ENCODE results near the gene HOXA2.
A peak's percentile ranks its signal among the peaks of the same experiment; 100 is the strongest.

Gene HOXA2

DNA sequence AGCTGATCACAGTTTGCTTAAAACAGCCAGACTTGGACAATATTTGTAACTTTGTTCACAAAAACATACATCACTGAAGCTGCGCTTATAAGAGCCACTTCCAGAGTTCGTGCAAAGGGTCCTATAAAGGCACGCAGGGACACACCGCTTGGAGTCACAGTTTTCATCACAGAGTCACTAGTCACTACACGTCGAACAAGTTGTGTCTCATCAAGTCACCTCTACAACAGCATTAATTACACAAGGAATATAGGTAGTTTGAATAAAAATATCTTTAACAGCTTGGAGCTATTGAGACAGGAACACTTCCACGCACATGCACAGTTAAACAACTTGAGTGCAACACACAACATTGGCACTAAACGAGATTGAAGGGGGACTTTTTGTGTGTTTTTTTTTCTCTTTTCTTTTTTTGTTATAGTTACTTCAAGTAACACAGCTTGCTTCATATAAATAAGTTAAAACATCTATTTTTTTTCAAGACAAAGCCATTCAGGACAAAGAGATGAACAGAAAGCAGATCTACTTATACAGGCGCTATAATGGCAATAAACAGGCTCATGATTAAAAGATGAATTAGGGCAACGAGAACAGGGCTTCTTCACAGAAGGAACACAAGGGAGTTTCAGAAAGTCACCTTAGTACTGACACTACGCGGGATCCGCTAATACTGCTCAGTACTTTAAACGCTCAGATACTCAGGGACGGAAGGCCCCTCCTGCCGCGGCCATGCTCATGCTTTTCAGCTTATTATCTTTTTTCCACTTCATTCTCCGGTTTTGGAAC lies 38.8 kb upstream of the HOXA2 start:
- no peak for DNase-seq (ENCODE audit: low read depth in 2 of 2)

DNA sequence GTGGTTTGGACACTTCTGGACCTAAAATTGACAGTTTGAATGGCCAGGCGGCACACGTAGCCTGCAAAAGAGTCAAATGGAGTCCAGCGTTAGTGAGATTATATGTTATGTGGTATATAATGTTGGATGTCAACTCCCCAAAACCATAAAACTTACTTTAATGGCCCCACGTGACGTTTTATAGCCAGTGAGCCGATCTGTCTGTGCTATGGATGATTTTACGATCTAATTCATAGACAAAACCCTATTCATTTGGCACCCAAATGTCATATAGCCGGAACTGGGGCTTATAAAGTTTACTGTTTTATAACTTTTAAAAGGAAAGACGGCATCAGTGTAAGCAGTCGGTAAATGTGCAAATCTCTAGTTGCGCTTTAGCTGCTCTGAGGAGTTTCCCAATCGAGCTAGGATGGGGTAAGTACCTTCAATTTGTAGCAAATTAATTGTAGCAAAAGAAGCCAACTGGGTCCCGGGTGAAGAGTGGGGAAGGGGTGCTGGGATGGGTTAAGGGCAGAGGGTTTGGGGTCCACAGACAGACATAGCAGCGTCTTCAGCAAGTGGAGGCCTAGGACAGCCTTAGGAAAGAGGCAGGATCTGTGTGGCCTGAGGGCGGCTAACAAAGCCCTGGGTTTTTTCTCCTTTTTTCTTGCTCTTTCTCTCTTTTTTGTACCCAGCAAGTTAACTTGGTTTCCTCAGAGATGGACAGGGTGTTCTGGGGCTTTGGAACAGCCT lies 37.8 kb upstream of the HOXA2 start:
- no peak for DNase-seq (ENCODE audit: low read depth in 2 of 2)

DNA sequence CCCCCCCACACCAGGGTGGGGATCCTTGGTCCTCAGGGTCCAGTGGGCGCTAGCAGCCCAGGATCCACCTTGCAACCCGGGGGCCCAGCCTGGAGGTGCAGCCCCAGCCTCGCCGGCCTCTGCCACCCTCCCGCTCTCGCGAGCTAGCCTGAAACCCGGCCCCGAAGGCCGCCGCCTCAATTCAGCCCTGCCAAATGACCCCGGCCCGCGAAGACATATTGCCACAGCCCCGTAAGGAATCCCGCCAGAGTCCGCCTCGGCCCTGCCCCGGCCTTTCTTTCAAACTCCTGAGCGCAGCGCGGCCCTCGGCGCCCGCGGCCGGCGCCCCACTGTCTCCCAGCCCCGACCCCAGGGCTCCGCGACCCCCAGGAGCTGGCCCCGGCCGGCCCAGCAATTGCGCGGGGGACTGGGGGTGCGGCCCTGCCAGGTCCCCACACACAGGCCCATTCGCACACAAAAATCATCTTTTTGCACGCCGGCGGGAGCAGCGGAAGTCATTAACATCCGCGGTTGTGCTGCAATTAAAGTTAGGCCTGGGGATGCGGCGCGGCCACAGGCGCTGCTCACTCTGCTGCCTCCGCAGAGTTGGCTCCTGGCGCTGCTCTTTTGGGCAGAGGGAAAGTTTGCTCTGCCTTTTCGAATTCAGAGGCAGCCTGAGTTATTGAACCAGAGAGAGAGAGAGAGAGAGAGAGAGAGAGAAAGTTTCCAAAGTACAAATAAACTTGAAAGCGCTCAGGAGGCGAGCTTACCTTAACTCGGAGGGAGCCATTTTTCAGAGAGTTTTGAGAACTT lies 37.0 kb upstream of the HOXA2 start:
- DNase-seq (ENCODE audit: low read depth in 2 of 2), result no peak

DNA sequence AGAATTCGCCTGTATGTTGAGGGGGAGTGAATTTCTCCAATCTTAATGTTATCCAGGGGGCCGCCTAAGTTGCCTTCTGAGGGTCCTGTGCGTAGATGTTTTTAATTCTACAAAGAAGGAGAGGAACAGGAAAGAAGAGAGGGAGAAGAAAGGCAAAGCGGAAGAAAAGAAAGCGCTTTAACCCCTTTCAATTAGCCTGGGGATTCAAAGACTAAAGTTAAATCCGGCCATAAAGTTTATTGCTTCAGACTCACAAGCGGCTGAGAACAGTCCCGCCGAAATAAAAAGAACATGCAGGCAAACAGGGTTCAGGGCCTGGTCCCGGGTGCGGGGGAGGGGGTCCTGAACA lies 36.5 kb upstream of the HOXA2 start:
- DNase-seq (ENCODE audit: low read depth in 2 of 2), result no peak

DNA sequence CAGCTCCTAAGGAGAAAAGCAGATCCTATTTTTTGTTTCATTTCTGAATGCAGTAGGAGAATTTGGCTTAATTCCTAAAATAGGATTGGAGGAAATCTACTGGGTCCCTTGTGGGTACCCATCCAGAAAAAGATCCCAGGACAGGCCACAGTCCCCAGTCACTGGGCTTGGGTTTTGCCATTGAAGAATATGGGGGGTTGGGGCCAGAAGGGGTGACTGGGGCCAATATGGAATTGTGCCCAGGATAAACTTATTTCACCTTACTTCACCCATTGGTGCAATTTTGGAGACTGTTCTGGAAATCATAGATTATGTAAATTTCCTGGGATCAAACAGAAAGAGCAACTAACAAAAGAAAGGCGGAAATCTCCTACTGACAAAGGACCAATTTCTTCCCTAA lies 36.0 kb upstream of the HOXA2 start:
- no peak for DNase-seq (ENCODE audit: low read depth in 2 of 2)

DNA sequence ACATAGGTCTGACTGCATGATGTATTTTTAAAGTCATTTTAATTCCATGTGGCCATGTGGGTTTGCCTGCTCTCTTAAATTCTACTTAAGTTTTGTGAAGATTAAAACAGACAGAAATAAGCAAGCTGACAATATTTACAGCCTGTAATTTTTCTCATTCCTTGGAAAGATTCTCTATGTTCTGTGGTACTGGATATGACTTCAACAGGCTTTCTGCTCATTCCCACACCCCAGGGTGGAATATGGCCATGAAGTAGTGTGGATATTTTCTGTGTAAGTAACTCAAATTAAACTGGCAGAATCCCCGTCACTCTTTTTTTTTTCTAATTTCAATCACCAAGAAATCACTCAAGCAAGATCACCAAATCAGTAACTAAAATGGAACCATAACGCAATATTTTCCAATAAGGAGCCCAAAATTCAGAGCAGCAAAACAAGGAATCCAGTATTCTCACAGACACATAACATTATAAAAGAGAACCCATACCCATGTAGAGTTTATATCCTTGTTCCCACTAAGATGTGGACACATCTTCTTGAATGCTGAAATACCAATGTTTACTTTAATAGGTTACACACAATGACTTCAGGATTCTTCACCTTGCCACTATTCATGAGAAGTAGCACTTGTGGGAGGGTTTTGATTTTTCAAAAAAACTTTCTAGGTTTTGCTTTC lies 35.3 kb upstream of the HOXA2 start:
- DNase-seq (ENCODE audit: low read depth in 2 of 2), result no peak

DNA sequence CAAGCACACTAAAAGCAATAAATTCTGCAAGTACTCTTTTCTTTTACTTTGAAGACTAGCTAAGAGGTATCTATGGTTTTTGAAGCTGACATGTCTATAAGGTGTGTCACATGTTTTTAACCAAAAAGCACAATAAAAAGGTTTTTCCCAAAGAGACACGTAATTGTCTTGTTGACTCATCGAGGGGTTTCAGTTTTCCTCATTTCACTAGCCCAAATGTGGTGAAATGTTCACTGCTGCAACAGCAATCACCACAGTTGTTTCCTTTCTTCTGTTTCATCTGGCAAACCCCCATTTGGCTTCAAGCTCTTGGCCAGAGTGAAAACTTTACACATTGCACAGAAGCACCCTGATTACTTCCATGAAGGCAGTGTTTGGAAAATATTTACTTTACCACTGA lies 31.9 kb upstream of the HOXA2 start:
- peak; percentile 74 to 80 for DNase-seq (ENCODE audit: low read depth in 2 of 2)

DNA sequence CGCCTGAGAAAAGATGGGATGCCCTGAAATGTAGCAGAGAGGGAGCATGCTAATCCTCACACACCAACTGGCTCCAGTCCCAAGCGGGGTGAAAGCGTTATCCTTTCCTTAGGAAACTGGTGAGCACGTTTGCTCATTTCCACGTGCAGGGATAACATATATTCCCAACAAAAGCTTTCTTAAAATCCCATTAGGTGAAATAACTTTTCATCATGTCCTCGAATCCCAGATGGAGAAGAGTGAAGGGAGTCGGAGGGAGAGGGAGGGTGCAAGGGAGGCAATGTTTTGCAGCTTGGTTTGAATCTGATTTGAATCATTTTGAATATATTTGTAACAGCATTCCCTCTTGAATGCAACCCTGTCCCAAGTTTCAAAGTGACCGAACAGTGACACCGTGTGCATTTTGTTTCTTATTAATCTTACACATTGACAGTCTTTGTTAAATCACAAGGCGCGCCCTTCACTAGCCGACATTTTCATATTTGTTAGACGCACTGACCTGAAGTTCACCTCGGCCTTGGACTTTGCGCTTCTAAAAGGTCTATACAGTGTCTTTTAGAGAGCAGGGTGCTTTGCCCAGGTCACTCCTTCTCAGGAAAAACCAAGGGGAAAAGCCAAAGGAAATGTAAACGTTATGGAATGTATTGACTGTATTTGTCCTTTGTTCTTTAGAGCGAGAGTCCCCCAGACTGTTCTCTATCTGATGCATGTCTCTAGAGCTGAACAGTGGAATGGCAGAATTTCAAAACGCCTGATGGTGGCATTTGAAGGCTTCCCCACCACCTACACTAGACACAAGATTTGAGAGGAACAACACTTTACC lies 31.1 kb upstream of the HOXA2 start:
- no peak for DNase-seq (ENCODE audit: low read depth in 2 of 2)

DNA sequence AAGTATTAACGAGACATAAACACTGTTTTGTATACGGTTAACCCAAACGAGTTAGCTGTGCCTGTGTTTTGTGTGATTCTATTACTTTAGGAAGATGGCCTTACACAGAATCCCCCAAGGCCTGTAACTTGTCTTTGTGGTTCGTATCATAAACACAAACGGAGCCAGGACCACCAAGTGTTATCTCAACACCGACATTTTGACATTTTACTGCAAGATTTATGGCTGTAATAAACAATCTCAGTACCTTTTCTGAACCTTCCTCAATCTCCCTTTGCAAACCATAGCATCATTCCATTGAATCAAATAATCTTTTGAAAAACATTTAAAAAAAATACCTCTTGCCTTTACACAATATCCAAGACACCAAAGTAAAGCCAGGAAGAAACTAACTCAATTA lies 30.5 kb upstream of the HOXA2 start:
- DNase-seq (ENCODE audit: low read depth in 2 of 2), result no peak

DNA sequence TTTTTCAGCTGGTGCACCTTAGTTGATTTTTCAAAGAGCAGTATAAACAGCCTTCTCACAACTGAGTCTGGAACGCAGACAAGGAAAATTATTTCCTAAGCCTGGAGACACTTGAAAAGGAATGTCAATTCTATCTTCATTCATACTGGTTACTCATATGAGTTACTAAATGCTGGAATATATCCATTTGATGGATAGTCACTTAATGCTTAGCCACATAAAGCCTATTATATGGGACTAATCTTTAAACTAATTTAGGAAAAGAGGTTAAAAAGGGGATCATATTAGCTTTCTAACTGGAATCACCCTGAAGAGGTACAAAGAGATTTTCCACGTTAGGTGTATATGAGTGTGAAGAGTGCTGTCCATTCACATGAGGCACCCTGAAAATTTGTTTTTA lies 29.7 kb upstream of the HOXA2 start:
- no peak for DNase-seq (ENCODE audit: low read depth in 2 of 2)

DNA sequence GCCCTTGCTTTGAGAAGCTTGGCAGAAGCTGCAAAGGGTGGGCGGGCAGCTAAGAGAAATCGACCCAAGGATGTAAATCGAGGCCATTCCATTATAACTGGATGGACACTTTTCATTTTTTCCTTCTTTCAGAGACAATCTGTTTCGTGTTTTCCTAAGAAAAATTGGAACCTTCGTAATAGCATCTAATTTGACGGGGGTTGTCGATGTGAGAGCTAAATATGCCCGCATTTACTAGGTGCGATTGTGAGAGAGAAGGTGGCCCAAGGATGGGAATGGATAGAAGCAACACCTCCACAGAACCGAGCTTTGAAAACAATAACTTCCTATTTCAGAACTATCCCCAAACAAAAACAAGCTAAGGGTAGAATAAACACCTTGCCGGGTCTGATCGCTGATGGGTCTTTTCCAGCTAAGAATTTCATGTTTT lies 28.9 kb upstream of the HOXA2 start:
- DNase-seq (ENCODE audit: low read depth in 2 of 2), result no peak

DNA sequence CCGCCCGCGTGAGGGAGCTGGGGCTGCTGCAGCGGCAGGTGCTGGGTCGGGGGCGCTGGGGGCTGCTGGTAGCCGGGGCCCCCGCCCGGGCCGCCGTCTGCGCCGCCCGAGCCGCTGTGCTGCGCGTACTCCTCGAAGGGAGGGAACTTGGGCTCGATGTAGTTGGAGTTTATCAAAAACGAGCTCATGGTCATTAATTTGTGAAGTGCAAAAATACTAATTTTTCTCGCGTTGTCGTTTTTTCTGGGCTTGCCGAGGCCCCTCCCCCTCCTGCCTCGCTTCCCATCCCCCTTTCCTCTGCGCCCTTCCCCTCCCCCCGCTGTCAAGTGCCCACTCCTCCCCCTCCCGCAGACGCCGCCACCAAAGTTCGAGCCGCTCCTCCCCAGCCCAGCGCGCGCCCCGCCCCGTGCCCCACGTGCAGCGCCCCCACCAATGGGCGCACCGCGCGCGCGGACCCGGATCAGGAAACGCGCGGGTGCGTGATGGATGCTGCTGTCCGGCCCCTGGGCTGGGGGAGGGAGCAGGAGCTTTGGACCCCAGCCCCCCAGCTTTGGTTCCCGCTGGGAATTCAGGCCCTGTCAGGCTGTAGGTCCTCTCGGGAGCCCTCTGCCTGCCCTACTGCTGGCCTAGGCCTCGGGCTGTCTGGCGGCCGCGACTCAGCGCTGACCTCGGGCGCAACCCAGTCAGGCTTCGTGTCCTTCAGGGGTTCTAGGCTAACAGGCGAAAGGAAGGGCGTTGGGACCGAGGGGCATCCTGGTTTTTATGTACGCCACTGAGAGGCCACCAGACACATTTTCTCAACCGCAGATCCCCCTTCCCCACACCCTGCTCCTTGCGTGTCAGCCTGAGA lies 28.3 kb upstream of the HOXA2 start, which contains the start of gene HOXA4:
HOXA4 (minus strand) TSS at position 218 of the 850 bp plus-strand sequence; CDS start at position 194, 24 bp downstream.
- peak; percentile 69 to 71 for DNase-seq (ENCODE audit: low read depth in 2 of 2)

DNA sequence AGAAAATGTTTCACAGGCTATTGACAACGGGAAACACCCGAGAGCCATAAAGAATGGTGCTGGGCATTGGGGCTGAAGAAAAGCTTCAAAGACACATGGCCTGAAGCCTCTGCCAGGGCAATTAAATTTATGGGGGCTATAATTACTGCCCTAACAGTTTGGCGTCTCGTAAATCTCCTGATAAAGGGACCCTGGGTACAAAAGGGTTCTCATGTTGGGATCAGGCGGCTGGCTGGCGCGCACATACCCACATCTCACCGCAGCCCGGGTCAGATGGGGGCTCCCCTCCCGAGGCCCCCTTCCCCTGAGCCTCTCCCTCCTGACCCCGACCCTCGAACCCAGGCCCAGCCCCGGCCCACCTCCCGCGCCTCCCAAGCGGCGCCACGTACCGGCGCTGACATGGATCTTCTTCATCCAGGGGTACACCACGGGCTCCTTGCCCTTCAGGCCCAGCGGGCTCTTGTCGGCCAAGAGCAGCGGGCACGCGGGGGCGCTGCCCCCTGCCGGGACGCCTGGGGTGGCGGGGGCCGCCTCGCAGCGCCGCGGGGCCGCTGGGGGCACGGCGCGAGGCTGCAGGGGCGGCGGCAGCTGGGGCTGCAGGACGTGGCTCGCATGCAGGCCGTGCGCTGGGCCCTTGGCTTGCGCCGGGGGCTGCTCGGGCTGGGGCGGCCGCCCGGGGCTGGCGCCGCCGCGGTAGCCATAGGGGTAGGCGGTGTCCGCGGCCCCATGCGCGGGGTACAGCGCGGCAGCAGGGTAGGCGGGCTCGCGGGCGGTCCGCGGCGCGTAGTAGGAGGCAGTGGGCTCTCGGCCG lies 27.5 kb upstream of the HOXA2 start:
- DNase-seq (ENCODE audit: low read depth in 2 of 2), result no peak

DNA sequence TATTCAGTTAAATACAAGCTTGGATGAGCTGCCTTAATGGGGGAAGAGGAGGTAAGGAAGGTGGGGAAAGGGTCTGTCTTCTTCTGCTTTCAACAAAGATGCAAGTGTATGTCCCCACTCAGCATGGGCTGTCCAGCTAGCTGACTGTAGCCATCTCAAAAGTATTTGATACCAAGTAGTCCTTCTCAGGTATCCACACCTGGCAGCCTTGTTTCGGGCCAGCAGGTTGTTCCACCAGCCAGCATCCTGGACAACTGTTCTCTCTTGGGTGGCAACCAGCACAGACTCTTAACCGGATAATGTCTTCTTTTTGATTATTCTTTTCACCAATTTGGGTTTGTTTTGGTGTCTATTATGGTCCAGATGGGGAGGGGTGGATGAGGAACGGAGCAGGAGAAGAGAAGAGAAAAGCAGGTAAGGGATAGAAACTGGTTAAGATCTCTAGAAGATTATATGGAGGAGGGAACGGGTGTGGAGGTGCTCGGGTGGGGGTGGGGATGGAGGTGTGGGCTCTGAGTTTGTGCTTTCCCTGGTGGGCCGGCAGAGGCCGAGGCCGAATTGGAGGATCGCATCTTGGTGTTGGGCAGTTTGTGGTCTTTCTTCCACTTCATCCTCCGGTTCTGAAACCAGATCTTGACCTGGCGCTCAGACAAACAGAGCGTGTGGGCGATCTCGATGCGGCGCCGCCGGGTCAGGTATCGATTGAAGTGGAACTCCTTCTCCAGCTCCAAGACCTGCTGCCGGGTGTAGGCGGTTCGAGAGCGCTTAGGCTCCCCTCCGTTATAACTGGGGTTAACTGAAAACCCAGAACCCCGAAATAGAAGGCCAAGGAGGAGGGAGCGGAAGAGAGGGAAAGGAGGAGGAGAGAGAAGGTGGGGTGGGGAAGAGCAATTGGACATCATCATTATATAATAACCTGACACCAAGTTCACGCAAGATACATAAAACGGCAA lies 26.6 kb upstream of the HOXA2 start:
- DNase-seq (ENCODE audit: low read depth in 2 of 2), result no peak

DNA sequence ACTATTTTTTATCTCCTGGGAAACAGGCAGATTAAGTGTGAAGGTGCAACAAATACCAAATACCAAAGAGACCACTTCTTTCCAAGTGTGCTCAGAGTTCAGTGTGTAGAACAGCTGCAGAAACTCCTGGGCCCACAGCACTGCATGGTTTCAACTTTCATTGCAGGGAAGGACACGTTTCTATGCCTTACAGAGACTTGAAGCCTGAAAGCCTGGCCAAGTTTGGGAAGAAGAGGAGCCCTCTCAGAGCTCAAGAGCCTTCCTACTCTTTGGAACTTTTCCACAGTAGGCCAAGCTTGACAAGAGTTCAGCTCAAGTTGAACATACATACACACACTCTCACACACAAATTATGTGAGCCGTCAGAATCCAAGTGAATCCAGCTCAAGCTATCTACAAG lies 25.6 kb upstream of the HOXA2 start:
- DNase-seq (ENCODE audit: low read depth in 2 of 2), result no peak

DNA sequence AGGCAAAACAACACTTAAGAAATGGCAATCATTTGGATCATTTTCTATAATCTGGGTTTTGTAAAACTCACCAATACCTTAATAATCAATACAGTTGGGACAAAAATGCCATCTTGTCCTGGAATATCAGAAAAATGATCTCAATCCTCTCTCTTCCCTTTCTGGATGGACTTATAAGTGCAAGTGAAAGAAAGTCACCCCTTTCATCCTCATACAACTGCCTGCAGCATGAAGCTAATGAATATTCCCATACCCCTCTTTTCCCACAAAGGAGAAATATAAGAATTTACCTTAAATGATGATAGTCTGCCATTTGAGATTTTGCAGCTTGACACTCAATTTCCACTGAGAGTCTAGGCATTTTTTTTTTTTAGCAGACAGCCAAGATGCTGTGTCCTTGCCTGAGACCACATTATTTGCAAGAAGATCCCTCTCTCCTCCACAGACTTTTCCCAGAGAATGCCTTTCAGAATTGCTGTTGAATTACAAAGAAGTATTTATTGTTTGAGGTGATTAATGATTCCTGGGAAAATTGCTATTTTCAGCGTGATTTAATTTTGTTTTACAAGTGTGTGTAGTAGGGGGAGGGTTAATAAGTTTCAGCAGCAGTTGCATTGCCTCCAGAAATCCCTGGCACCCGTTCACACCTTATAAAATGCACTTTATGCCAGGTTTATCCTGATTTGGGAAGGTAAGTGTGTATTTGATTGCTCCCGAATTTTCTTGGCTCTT lies 24.3 kb upstream of the HOXA2 start:
- no peak for DNase-seq (ENCODE audit: low read depth in 2 of 2)

DNA sequence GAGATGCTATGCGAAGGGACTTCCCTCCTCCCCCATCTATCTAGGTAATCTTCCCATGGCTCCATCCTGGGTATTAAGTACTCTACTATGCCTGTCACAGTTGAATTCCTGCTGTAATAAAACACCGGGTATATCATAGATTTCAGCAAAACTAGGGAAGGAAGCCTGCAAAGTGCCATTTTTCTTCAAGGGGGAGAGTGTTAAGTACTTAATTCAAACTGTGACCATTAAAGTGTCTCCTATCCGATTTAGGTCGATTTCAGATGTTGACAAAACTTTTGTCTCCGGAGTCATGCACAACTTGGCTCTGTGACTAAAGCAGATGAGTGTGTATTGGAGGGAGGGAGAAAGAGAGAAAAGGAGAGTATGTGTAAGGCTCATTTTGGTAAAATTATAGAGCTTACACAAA lies 23.5 kb upstream of the HOXA2 start:
- no peak for DNase-seq (ENCODE audit: low read depth in 2 of 2)
